Kidney (tissue), 14 donors: ENCODE data around the gene SLC25A21. TPM values are rescaled to one million over a fixed set of nuclear protein-coding genes. Genes with fewer than 3 reads are reported as not detected.

Source experiments
- DNase-seq, 5 donors: peaks; one replicate each; pipeline ENCODE4 v3.0.0-alpha.2; 2013 to 2020
- FAIRE-seq: peaks from 2 replicates; lab custom pipeline; 2012; peaks lifted over from hg19 to GRCh38; lab: Jason Lieb, UNC
- H3K27ac ChIP-seq, 2 donors: one replicate each; pipeline ENCODE4 v1.7.0; 2013; ENCODE audit warnings: low read depth in 2 of 2, low read length in 2 of 2, inconsistent platforms in 1 of 2
- H3K27me3 ChIP-seq: one replicate; pipeline ENCODE4 v1.7.1; 2013; ENCODE audit warnings: low read length, inconsistent platforms; ENCODE audit not compliant: control insufficient read depth, insufficient read depth
- H3K36me3 ChIP-seq, 3 donors: one replicate each; pipeline versions ENCODE4 v1.7.0 to v1.7.1; 2013; ENCODE audit warnings: low read length in 3 of 3, control low read depth in 1 of 3, inconsistent platforms in 1 of 3; ENCODE audit not compliant: insufficient read depth in 3 of 3, control insufficient read depth in 2 of 3
- H3K4me1 ChIP-seq, 3 donors: one replicate each; pipeline versions ENCODE4 v1.7.0 to v1.7.1; 2013; ENCODE audit warnings: low read length in 3 of 3, inconsistent platforms in 1 of 3, low read depth in 1 of 3; ENCODE audit not compliant: control insufficient read depth in 2 of 3, insufficient read depth in 2 of 3
- H3K4me3 ChIP-seq, 3 donors: one replicate each; pipeline versions ENCODE4 v1.7.0 to v1.8.1; 2013; ENCODE audit warnings: low read length in 3 of 3, control low read depth in 1 of 3, inconsistent platforms in 1 of 3
- H3K9ac ChIP-seq, 3 donors: one replicate each; pipeline versions ENCODE4 v1.7.0 to v1.7.1; 2013; ENCODE audit warnings: low read length in 3 of 3, control low read depth in 1 of 3, inconsistent platforms in 1 of 3
- H3K9me3 ChIP-seq, 3 donors: one replicate each; pipeline versions ENCODE4 v1.7.0 to v1.7.1; 2013; ENCODE audit warnings: low read length in 3 of 3, control low read depth in 1 of 3, inconsistent platforms in 1 of 3; ENCODE audit not compliant: control insufficient read depth in 2 of 3, insufficient read depth in 1 of 3
- CTCF ChIP-seq: IDR thresholded peaks from 3 replicates; pipeline ENCODE4 v1.5.1; 2012; ENCODE audit warnings: mild to moderate bottlenecking, moderate library complexity, borderline replicate concordance; ENCODE audit not compliant: insufficient read depth; ENCODE audit errors: extremely low read depth
- intact Hi-C: fragments of 100-400 bp; cut with DNase I; formaldehyde crosslinking; loops from one replicate; pipeline ENCODE4 v1.11.1; 2022
- polyA plus RNA-seq: library from polyadenylated mRNA; stranded (reverse); fragments of 350-450 nt; fragmentation: Illumina TruSeq; extraction: RNeasy Lipid Tissue Mini Kit (QIAGEN cat#74804); gene quantifications from one replicate; pipeline ENCODE4 v1.2.3, GENCODE V29; 2014; ENCODE audit warnings: low read depth, low replicate concordance; ENCODE audit not compliant: insufficient read depth
- total RNA-seq: library from RNA; stranded (reverse); fragmentation: NEBNext Ultra II Directional; extraction: Animal tissue kit (Norgen Biotek cat#: 25700); gene quantifications from one replicate; pipeline ENCODE4 v1.2.1, GENCODE V29; 2021
- donor health status: control.
- donor health status: control.
- donor health status: control.
- donor health status: control.
- donor health status: control.
- donor health status: DM: yes; HTN: yes; CAD: no.
- donor health status: Normal renal cell carcinoma (clear cell type).

The SLC25A21 gene
- total and polyA plus RNA-seq, 2 donors from 2014 or later: 1.3 to 1.4 TPM

DNA sequence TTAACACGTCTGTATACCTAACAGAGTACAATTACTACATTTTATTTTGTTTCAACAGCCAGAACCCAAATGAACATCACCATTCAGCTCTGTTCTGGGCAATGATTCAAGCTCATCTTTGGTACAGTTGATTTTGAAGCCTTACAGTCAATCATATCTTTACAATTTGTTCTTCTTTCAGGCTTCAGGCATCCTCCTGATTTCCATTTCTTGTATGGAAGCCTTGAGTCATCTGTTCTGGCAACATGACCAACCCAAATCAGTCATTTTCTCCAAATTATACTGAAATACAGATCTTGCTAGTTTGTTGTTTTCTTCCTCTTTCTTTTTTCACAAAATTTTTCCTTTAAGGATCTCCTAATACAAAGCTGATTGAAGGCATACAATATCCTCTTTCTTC is 430.5 kb downstream of the SLC25A21 start:
- DNase-seq: no peak
- intact Hi-C loops: no loop called here
- FAIRE-seq: no peak
- Histone ChIP-seq H3K27me3 (no peaks in the 10 kb centered on the region), H3K36me3 (no peaks in the 10 kb centered on the region), H3K9ac (no peak overlapping the region), H3K4me3 (no peak overlapping the region), H3K9me3 (peaks cover 0 to 8% (median 0%) of the 10 kb centered on the region in 3 donors), H3K4me1 (no peaks in the 10 kb centered on the region), H3K27ac (no peak overlapping the region)
- TF ChIP-seq CTCF: no peak

DNA sequence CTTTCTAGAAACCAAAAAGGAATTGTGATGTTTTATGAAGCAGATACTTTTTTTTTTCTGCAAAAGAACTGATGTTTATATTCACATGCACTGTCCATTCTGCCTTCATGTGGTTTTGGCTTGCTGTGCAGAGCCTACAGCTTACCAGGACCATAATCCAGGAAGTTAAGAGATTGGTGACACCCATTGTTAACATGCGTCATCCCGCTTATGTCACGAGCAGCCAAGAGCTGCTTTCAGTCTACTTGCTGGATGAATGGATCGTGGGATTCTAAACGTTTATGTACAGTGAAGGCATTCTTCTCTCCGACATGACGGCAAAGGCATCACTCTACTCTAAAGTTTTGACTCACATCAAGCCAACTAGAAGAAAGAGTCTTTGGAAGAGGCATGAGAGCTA is 434.1 kb downstream of the SLC25A21 start:
- no peaks in the 10 kb centered on the region for H3K27me3 ChIP-seq
- FAIRE-seq: no peak
- no peak overlapping the region for H3K27ac ChIP-seq
- no peak overlapping the region for H3K4me3 ChIP-seq
- no peak overlapping the region for H3K9ac ChIP-seq
- TF ChIP-seq CTCF: no peak
- intact Hi-C loops: no loop called here
- DNase-seq: no peak
- peaks cover 0 to 3% (median 0%) of the 10 kb centered on the region in 3 donors for H3K9me3 ChIP-seq
- no peaks in the 10 kb centered on the region for H3K4me1 ChIP-seq
- no peaks in the 10 kb centered on the region for H3K36me3 ChIP-seq

DNA sequence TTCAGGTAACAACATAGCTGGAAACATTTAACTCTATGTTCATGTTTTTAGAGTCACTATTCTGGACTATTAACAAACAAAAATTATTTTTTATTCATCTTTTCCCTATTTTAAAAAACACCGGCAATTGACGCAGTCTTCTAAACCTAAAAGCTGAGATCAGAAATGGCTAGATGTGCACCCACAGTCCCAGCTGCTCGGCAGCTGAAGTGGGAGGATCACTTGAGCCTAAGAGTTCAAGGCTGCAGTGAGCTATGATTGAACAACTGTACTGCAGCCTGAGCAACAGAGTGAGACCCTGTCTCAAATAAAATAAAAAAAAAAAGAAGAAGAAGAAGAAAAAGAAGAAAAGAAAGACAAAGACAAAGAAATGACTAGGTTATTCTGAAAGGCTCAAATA is 446.3 kb downstream of the SLC25A21 start:
- DNase-seq: no peak
- no peaks in the 10 kb centered on the region for H3K9me3 ChIP-seq
- no peak for TF ChIP-seq CTCF
- no peaks in the 10 kb centered on the region for H3K36me3 ChIP-seq
- no peaks in the 10 kb centered on the region for H3K27me3 ChIP-seq
- H3K4me3 ChIP-seq: no peak overlapping the region
- intact Hi-C loops: no loop called here
- no peak for FAIRE-seq
- H3K27ac ChIP-seq: no peak overlapping the region
- H3K9ac ChIP-seq: no peak overlapping the region
- no peaks in the 10 kb centered on the region for H3K4me1 ChIP-seq

DNA sequence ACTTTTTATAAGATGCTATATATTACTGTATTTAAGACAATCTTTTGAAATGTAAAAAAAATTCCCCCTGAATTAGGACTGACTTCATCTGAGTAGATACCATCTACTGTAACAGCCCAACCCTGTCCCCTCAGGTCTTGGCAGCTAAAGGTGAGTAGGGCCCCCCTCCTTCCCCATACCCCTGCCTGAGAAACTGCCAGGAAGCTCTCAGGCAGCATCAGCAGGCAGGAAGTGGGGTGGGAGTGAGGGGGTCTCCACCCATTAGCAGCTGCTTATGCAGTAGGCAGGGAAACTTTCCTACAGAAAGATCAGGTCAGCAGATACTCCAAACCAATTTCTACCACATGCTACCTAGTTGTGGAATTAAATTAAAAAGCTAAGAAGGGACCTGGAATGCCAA is 448.2 kb downstream of the SLC25A21 start:
- H3K27ac ChIP-seq: no peak overlapping the region
- H3K27me3 ChIP-seq: no peaks in the 10 kb centered on the region
- FAIRE-seq (no peak), DNase-seq (no peak)
- no peaks in the 10 kb centered on the region for H3K4me1 ChIP-seq
- H3K4me3 ChIP-seq: no peak overlapping the region
- no peak for TF ChIP-seq CTCF
- intact Hi-C loops: no loop called here
- no peak overlapping the region for H3K9ac ChIP-seq
- no peaks in the 10 kb centered on the region for H3K36me3 ChIP-seq
- no peaks in the 10 kb centered on the region for H3K9me3 ChIP-seq
